IMR-90 (cell line): Measurements from ENCODE around the gene CDK15. TPM values are rescaled to one million over a fixed set of nuclear protein-coding genes. Genes with fewer than 3 reads are reported as not detected.

Source experiments
- ATAC-seq: fragments of 200-7000 bp; cut with Tn5 transposase; 2 replicates; pipeline ENCODE4 v1.9.1; 2020; ENCODE audit warnings: low read depth, mild to moderate bottlenecking, moderate library complexity
- BruUV-seq: library from RNA; stranded (reverse); fragments of 400-500 nt; replicated peaks from 2 replicates; lab custom pipeline; 2021; lab: Mats Ljungman, UMichigan
- CTCF ChIA-PET: fragments of 300-600 bp; formaldehyde crosslinking; extraction: SDS; loops from one replicate; lab custom pipeline; 2021; ENCODE audit warnings: antibody characterized with exemption; lab: Yijun Ruan, JAX
- POLR2A ChIA-PET: fragments of 300-600 bp; sonication (Branson Sonifier 250); formaldehyde crosslinking; loops from one replicate; lab custom pipeline; 2022; ENCODE audit warnings: antibody characterized with exemption; ENCODE audit not compliant: unreplicated experiment; lab: Charles Lee
- DNase-seq: peaks from one replicate; pipeline ENCODE4 v3.0.0; 2013
- H2AFZ ChIP-seq: replicated peaks from 2 replicates; pipeline ENCODE3; 2013; ENCODE audit warnings: low read length, mild to moderate bottlenecking; ENCODE audit not compliant: poor library complexity
- H2AK5ac ChIP-seq: 2 replicates; pipeline ENCODE4 v1.6.1; 2013; ENCODE audit warnings: low read depth, low read length, inconsistent platforms
- H2AK9ac ChIP-seq: replicated peaks from 2 replicates; pipeline ENCODE3; 2013; ENCODE audit warnings: mild to moderate bottlenecking, low read depth, low read length, moderate library complexity; ENCODE audit not compliant: poor library complexity
- H2BK120ac ChIP-seq: 2 replicates; pipeline ENCODE4 v1.6.1; 2013; ENCODE audit warnings: low read depth, low read length, inconsistent platforms
- H2BK15ac ChIP-seq: 3 replicates; pipeline ENCODE4 v1.6.1; 2013; ENCODE audit warnings: low read depth, low read length, inconsistent platforms
- H2BK20ac ChIP-seq: 2 replicates; pipeline ENCODE4 v1.6.1; 2013; ENCODE audit warnings: low read depth, mild to moderate bottlenecking, inconsistent platforms, low read length, moderate library complexity
- H2BK5ac ChIP-seq: 2 replicates; pipeline ENCODE4 v1.6.1; 2013; ENCODE audit warnings: mild to moderate bottlenecking, low read depth, low read length, inconsistent platforms; ENCODE audit not compliant: poor library complexity, severe bottlenecking
- H3K14ac ChIP-seq: replicated peaks from 2 replicates; pipeline ENCODE4 v1.6.1; 2013; ENCODE audit warnings: low read depth, low read length, inconsistent platforms
- H3K18ac ChIP-seq: 2 replicates; pipeline ENCODE4 v1.6.1; 2013; ENCODE audit warnings: low read depth, low read length, control low read depth
- H3K23ac ChIP-seq: 2 replicates; pipeline ENCODE4 v1.6.1; 2013; ENCODE audit warnings: low read depth, low read length, inconsistent platforms
- H3K27ac ChIP-seq: 2 replicates; pipeline ENCODE4 v1.5.1; 2013; ENCODE audit warnings: mild to moderate bottlenecking, control low read depth, low read length; ENCODE audit not compliant: insufficient read depth
- H3K27me3 ChIP-seq: 2 replicates; pipeline ENCODE4 v1.6.1; 2013; ENCODE audit warnings: low read length; ENCODE audit not compliant: control insufficient read depth, insufficient read depth
- H3K36me3 ChIP-seq: 2 replicates; pipeline ENCODE4 v1.6.1; 2013; ENCODE audit warnings: low read length, mixed read lengths; ENCODE audit not compliant: control insufficient read depth, insufficient read depth
- H3K4ac ChIP-seq: 2 replicates; pipeline ENCODE4 v1.6.1; 2013; ENCODE audit warnings: low read depth, low read length, inconsistent platforms
- H3K4me1 ChIP-seq: 2 replicates; pipeline ENCODE4 v1.6.1; 2013; ENCODE audit warnings: low read length, mixed read lengths; ENCODE audit not compliant: control insufficient read depth, insufficient read depth
- H3K4me2 ChIP-seq: 2 replicates; pipeline ENCODE4 v1.6.1; 2013; ENCODE audit warnings: low read depth, mild to moderate bottlenecking, control low read depth, low read length, moderate library complexity
- H3K4me3 ChIP-seq: 2 replicates; pipeline ENCODE4 v1.5.1; 2013; ENCODE audit warnings: low read depth, mild to moderate bottlenecking, control low read depth, low read length, moderate library complexity; ENCODE audit not compliant: insufficient read depth
- H3K56ac ChIP-seq: 2 replicates; pipeline ENCODE4 v1.6.1; 2013; ENCODE audit warnings: low read length, inconsistent platforms; ENCODE audit not compliant: insufficient read depth; ENCODE audit errors: extremely low read depth
- H3K79me1 ChIP-seq, 2 experiments: 2 replicates each; pipeline ENCODE4 v1.6.1; 2013; ENCODE audit warnings: low read length in 2 of 2, inconsistent platforms in 1 of 2, low read depth in 1 of 2
- H3K9ac ChIP-seq: 2 replicates; pipeline ENCODE4 v1.6.1; 2013; ENCODE audit warnings: low read depth, low read length, control low read depth
- H3K9me1 ChIP-seq: 2 replicates; pipeline ENCODE4 v1.6.1; 2013; ENCODE audit warnings: low read length, inconsistent platforms; ENCODE audit not compliant: insufficient read depth
- H3K9me3 ChIP-seq: 2 replicates; pipeline ENCODE4 v1.6.1; 2013; ENCODE audit warnings: low read length; ENCODE audit not compliant: control insufficient read depth, insufficient read depth
- H4K20me1 ChIP-seq: 2 replicates; pipeline ENCODE4 v1.6.1; 2013; ENCODE audit warnings: low read length, inconsistent platforms; ENCODE audit not compliant: insufficient read depth
- H4K5ac ChIP-seq: 2 replicates; pipeline ENCODE4 v1.6.1; 2013; ENCODE audit warnings: mild to moderate bottlenecking, low read depth, low read length, control low read depth
- H4K8ac ChIP-seq, 2 experiments: 2 replicates each; pipeline ENCODE4 v1.6.1; 2013; ENCODE audit warnings: low read depth in 2 of 2, low read length in 2 of 2, control low read depth in 1 of 2, inconsistent platforms in 1 of 2
- H4K91ac ChIP-seq: 2 replicates; pipeline ENCODE4 v1.6.1; 2013; ENCODE audit warnings: low read depth, low read length, inconsistent platforms; ENCODE audit not compliant: insufficient read depth
- BHLHE40 ChIP-seq: fragments of 150-350 bp; IDR thresholded peaks from 2 replicates; pipeline ENCODE4 v1.6.1; 2016; ENCODE audit warnings: mild to moderate bottlenecking, low read depth, low read length
- CEBPB ChIP-seq: IDR thresholded peaks from 2 replicates; pipeline ENCODE4 v1.6.1; 2012; ENCODE audit warnings: low read depth, low read length, improper control_type of control experiment
- CHD1 ChIP-seq: IDR thresholded peaks from 2 replicates; pipeline ENCODE4 v1.6.1; 2012; ENCODE audit warnings: low read depth, low read length, improper control_type of control experiment
- CTCF ChIP-seq: conservative IDR thresholded peaks from 2 replicates; pipeline ENCODE4 v1.5.1; 2012; ENCODE audit warnings: mild to moderate bottlenecking, low read depth, low read length, improper control_type of control experiment
- MAFK ChIP-seq: IDR thresholded peaks from 2 replicates; pipeline ENCODE4 v1.6.1; 2012; ENCODE audit warnings: low read depth, low read length, improper control_type of control experiment
- MAZ ChIP-seq: IDR thresholded peaks from 2 replicates; pipeline ENCODE4 v1.6.1; 2012; ENCODE audit warnings: low read depth, mild to moderate bottlenecking, low read length, improper control_type of control experiment, moderate library complexity, borderline replicate concordance
- MXI1 ChIP-seq: IDR thresholded peaks from 2 replicates; pipeline ENCODE4 v1.6.1; 2012; ENCODE audit warnings: low read depth, mild to moderate bottlenecking, low read length, moderate library complexity, borderline replicate concordance
- NFE2L2 ChIP-seq: fragments of 150-350 bp; IDR thresholded peaks from 2 replicates; pipeline ENCODE4 v1.6.1; 2016; ENCODE audit warnings: low read depth, mild to moderate bottlenecking, low read length
- POLR2A ChIP-seq: IDR thresholded peaks from 2 replicates; pipeline ENCODE4 v1.6.1; 2012; ENCODE audit warnings: mild to moderate bottlenecking, low read depth, low read length
- RAD21 ChIP-seq: IDR thresholded peaks from 2 replicates; pipeline ENCODE4 v1.6.1; 2012; ENCODE audit warnings: low read length, improper control_type of control experiment
- RCOR1 ChIP-seq: IDR thresholded peaks from 2 replicates; pipeline ENCODE4 v1.6.1; 2012; ENCODE audit warnings: mild to moderate bottlenecking, low read length, improper control_type of control experiment; ENCODE audit not compliant: insufficient replicate concordance
- RFX5 ChIP-seq: IDR thresholded peaks from 2 replicates; pipeline ENCODE4 v1.8.0; 2012; ENCODE audit warnings: low read depth, mild to moderate bottlenecking, low read length, moderate library complexity
- USF2 ChIP-seq: fragments of 150-350 bp; IDR thresholded peaks from 2 replicates; pipeline ENCODE4 v1.6.1; 2017; ENCODE audit warnings: mild to moderate bottlenecking, antibody characterized with exemption, low read length, low read depth
- WGBS, 2 experiments: methylation state at CpG; one replicate each; pipeline versions ENCODE4 v1.1.5 to v1.1.7; 2013; ENCODE audit warnings: missing lambda C conversion rate in 2 of 2; ENCODE audit not compliant: insufficient read length in 1 of 2; ENCODE audit errors: extremely low coverage in 2 of 2; 5-methylcytosine and 5-hydroxymethylcytosine counted together
- dilution Hi-C: fragments of 300-500 bp; cut with HindIII; formaldehyde crosslinking; loops from one replicate; pipeline ENCODE4 v1.14.3; 2018; ENCODE audit warnings: low sequenced_read_pairs; ENCODE audit not compliant: unreplicated experiment
- in situ Hi-C: fragments of 300-500 bp; cut with MboI; formaldehyde crosslinking; loops from 3 replicates; pipeline ENCODE4 v1.14.3; 2019; ENCODE audit warnings: low sequenced_read_pairs, inconsistent platforms, mixed read lengths
- intact Hi-C: fragments of 100-400 bp; cut with micrococcal nuclease; formaldehyde crosslinking; loops from 2 replicates; pipeline ENCODE4 v1.10.0; 2022
- polyA plus RNA-seq, 3 experiments: library from polyadenylated mRNA; depleted of rRNA; stranded (reverse); fragments of >200 nt; gene quantifications; 2 replicates each; pipeline ENCODE4 v1.2.3, GENCODE V29; 2012; ENCODE audit warnings: low replicate concordance in 1 of 3
- total RNA-seq: library from RNA; depleted of rRNA; stranded (reverse); fragments of >200 nt; gene quantifications from 2 replicates; pipeline ENCODE4 v1.2.3, GENCODE V29; 2012
- TF ChIP-seq, protein P1 (sequence below): fragments of 150-350 bp; IDR thresholded peaks from 2 replicates; pipeline ENCODE4 v1.6.1; 2016; ENCODE audit warnings: low read depth, mild to moderate bottlenecking, low read length, moderate library complexity, borderline replicate concordance

Gene CDK15
- total and polyA plus RNA-seq, 2 of the 4 experiments (the other 2 are of a cell fraction): 16.1 to 33.0 TPM

- H3K23ac ChIP-seq: peak overlapping the region; percentile 99
- dilution Hi-C loops (no loop called here), in situ Hi-C loops (no loop called here), intact Hi-C loops (loop anchor here (1.0 to 2.0 kb wide), 2 partner anchors 48 to 56 kb away; partner anchors contain the start of gene CDK15)
- ATAC-seq (peak; percentile 88), DNase-seq (peak; percentile 99)
- POLR2A ChIA-PET: interaction anchor here (0.5 to 1.7 kb wide), 5 partner anchors 12 to 314 kb away, joined by 3 to 11 read pairs (median 4); no protein-coding TSS in a partner anchor
- H4K5ac ChIP-seq: peak overlapping the region; percentile 96
- peak overlapping the region; percentile 100 for H2BK5ac ChIP-seq
- H2BK120ac ChIP-seq: peak overlapping the region; percentile 99
- peak overlapping the region; percentile 100 for H2BK15ac ChIP-seq
- peak overlapping the region; percentile 30; the same call in 1 of the 2 replicates for H3K9ac ChIP-seq
- peak overlapping the region; percentile 38; the same call in 1 of the 2 replicates for H3K4me3 ChIP-seq
- CTCF ChIA-PET: interaction anchor here (0.5 to 0.7 kb wide), 4 partner anchors 23 to 150 kb away, joined by 3 read pairs; no protein-coding TSS in a partner anchor
- peaks cover 38% of the 10 kb centered on the region for H3K4me1 ChIP-seq
- peak overlapping the region; percentile 95 for H4K91ac ChIP-seq
- peak overlapping the region; percentile 85 for H3K4me2 ChIP-seq
- H3K36me3 ChIP-seq: no peaks in the 10 kb centered on the region
- H3K4ac ChIP-seq: peak overlapping the region; percentile 99
- peak overlapping the region; percentile 94 to 97 for H4K8ac ChIP-seq
- WGBS, 2 experiments: 0% methylated on average over 2 of the region's 4 CpGs; no CpG with 5 or more reads in 1 of the 2 experiments
- H3K27me3 ChIP-seq: no peaks in the 10 kb centered on the region
- H4K20me1 ChIP-seq: no peaks in the 10 kb centered on the region
- peak overlapping the region; percentile 86 for H2AK9ac ChIP-seq
- BruUV-seq: no TSS peak
- peak overlapping the region; percentile 77 for H3K27ac ChIP-seq
- peak overlapping the region; percentile 98 for H3K56ac ChIP-seq
- peaks cover 13 to 36% of the 10 kb centered on the region in 2 experiments for H3K79me1 ChIP-seq
- peaks cover 11% of the 10 kb centered on the region for H3K9me1 ChIP-seq
- H2BK20ac ChIP-seq: peak overlapping the region; percentile 100
- peak overlapping the region; percentile 98 for H3K18ac ChIP-seq
- H2AK5ac ChIP-seq: peak overlapping the region; percentile 96
- peak overlapping the region; percentile 76 for H2AFZ ChIP-seq
- H3K14ac ChIP-seq: peak overlapping the region; percentile 100
- H3K9me3 ChIP-seq: no peaks in the 10 kb centered on the region
- TF ChIP-seq CTCF (no peak), MAZ (0 out of 2 replicates have a peak, but pooled peaks have one; percentile 42), POLR2A (no peak), RAD21 (0 out of 2 replicates have a peak, but pooled peaks have one; percentile 10), RFX5 (peak; percentile 65; the same call in 1 of the 2 replicates), NFE2L2 (no peak), RCOR1 (peak; percentile 36), CEBPB (peak; percentile 88), MAFK (no peak), MXI1 (0 out of 2 replicates have a peak, but pooled peaks have one; percentile 39), BHLHE40 (no peak; the same call in 1 of the 2 replicates), CHD1 (no peak), USF2 (0 out of 2 replicates have a peak, but pooled peaks have one; percentile 21)
- TF ChIP-seq, protein P1, sequence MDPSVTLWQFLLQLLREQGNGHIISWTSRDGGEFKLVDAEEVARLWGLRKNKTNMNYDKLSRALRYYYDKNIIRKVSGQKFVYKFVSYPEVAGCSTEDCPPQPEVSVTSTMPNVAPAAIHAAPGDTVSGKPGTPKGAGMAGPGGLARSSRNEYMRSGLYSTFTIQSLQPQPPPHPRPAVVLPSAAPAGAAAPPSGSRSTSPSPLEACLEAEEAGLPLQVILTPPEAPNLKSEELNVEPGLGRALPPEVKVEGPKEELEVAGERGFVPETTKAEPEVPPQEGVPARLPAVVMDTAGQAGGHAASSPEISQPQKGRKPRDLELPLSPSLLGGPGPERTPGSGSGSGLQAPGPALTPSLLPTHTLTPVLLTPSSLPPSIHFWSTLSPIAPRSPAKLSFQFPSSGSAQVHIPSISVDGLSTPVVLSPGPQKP: no peak
These were observed 48.0 kb downstream of the CDK15 start for GRCh38 chr2:201854221-201854801.
